Measurements from ENCODE around the gene ARID1B. TPM values are rescaled to one million over a fixed set of nuclear protein-coding genes. Genes with fewer than 3 reads are reported as not detected.

ARID1B gene
- 53.6 and 53.7 TPM in 2 replicates for total RNA-seq

DNA sequence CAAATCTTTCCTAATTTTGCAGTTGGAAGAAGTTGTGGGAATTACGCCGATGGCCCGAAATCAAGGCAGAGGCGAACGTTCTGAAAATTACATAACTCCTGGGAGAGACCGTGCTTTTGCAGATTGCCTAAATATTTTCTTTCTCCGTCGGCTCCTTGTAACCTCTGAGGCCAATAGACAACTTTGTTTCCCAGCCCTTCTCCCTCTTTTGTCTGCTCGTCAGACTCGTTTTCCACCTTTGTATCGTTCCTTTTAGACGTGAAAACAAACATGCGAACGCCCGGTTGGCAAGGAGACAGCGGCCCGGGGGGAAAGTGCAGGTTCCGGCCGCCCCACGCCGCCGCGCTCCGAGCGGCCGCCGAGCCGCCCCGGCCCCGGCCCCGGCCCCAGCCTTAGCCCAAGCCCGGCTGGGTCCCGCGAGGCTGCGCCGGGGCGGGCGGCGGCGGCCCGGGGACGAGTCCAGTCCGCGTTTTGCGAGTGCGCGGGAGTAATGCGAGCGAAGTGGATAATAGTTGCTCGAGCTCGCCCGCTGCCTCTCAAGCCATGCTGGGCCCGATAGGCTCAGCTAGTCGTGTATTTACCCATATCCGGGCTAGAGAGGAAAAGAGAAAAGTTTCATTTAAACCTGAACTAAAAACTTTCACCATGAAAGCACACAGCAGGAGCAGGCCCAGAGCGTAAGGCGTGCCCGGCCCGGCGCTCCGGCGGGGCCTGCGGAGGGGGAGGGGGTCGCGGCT, at the start of gene ARID1B:
ARID1B (plus strand) TSS at position 539 of the 737 bp plus-strand sequence. CDS start 303 bp downstream, outside the sequence.

Small RNA genes within 50 kb of the gene (small RNA-seq; reads per million reads assigned to genes)
- gene AL355297.2 = 0.27 reads per million, percentile 4 among the genes with 10 or more reads in this experiment
- gene MIR4466 = not detected

All from vein endothelial cell (primary cell).